Right renal pelvis (tissue), 4 donors: ENCODE data around the gene SETX. TPM values are rescaled to one million over a fixed set of nuclear protein-coding genes. Genes with fewer than 3 reads are reported as not detected.

ENCODE experiments used
- DNase-seq, 4 donors: peaks; one replicate each; pipeline ENCODE4 v3.0.0-alpha.2; 2013; ENCODE audit warnings: low read depth in 4 of 4, low spot score in 3 of 4, missing footprints in 1 of 4
- polyA plus RNA-seq, 4 donors: library from polyadenylated mRNA; unstranded; fragments of 120-200 nt; gene quantifications; one replicate each; pipeline ENCODE4 v1.2.1, GENCODE V29; 2013; ENCODE audit not compliant: insufficient read length in 4 of 4

SETX gene
- polyA plus RNA-seq, 4 donors = 43.8 to 52.7 (median 46.4) TPM

- DNase-seq = no peak
Measured at GRCh38 chr9:132364068-132364467, 9.3 kb upstream of the SETX start.

- no peak for DNase-seq
Measured at GRCh38 chr9:132357764-132358163, 3.0 kb upstream of the SETX start.

- no peak for DNase-seq
Measured at GRCh38 chr9:132356324-132356924, 1.6 kb upstream of the SETX start.

- no peak for DNase-seq
Measured at GRCh38 chr9:132351404-132352045, 3.3 kb downstream of the SETX start.

- DNase-seq = no peak
Measured at GRCh38 chr9:132350861-132351315, 3.9 kb downstream of the SETX start.

GRCh38 chr9:132348676-132349075 lies 6.1 kb downstream of the SETX start:
- no peak for DNase-seq

- DNase-seq = no peak
Measured at GRCh38 chr9:132346177-132346576, 8.6 kb downstream of the SETX start.

- no peak for DNase-seq
Measured at GRCh38 chr9:132341177-132341840, 13.5 kb downstream of the SETX start.

- DNase-seq = no peak
Measured at GRCh38 chr9:132334364-132334763, 20.4 kb downstream of the SETX start.

- no peak for DNase-seq
Measured at GRCh38 chr9:132333556-132333955, 21.2 kb downstream of the SETX start.

- DNase-seq = no peak
Measured at GRCh38 chr9:132328580-132328979, 26.2 kb downstream of the SETX start.

GRCh38 chr9:132327537-132327936 lies 27.2 kb downstream of the SETX start:
- no peak for DNase-seq

GRCh38 chr9:132324425-132324824 lies 30.4 kb downstream of the SETX start:
- DNase-seq = no peak

GRCh38 chr9:132319421-132320110 lies 35.2 kb downstream of the SETX start:
- no peak for DNase-seq

- DNase-seq = no peak
Measured at GRCh38 chr9:132312873-132313272, 41.9 kb downstream of the SETX start.

- no peak for DNase-seq
Measured at GRCh38 chr9:132312426-132312825, 42.4 kb downstream of the SETX start.

GRCh38 chr9:132311978-132312377 lies 42.8 kb downstream of the SETX start:
- no peak for DNase-seq

GRCh38 chr9:132309056-132309455 lies 45.7 kb downstream of the SETX start:
- DNase-seq = no peak

- no peak for DNase-seq
Measured at GRCh38 chr9:132301521-132301920, 53.3 kb downstream of the SETX start.

- DNase-seq = no peak
Measured at GRCh38 chr9:132299221-132299620, 55.6 kb downstream of the SETX start.

- DNase-seq = no peak
Measured at GRCh38 chr9:132295181-132295580, 59.6 kb downstream of the SETX start.
